Measurements from ENCODE around the gene SLC13A3.

DNA sequence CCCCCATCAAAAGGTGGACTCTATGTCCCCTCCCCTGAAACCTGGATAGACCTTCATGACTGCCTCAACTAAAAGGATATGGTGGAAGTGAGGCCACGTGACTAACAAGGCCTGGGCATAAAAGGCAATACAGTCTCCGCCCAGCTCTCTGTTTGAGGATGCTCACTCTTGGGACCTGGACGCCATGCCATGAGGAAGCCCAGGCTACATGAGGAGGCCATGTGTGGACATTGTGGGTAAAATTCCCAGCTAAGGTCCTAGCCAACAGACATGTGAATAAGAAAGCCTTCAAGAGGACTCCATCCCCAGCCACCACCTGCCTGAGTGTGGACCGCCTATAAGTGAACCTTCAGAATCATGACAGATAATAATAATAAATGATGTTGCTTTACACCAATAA, 130.7 kb downstream of the SLC13A3 start:
- TF ChIP-seq, protein P1, sequence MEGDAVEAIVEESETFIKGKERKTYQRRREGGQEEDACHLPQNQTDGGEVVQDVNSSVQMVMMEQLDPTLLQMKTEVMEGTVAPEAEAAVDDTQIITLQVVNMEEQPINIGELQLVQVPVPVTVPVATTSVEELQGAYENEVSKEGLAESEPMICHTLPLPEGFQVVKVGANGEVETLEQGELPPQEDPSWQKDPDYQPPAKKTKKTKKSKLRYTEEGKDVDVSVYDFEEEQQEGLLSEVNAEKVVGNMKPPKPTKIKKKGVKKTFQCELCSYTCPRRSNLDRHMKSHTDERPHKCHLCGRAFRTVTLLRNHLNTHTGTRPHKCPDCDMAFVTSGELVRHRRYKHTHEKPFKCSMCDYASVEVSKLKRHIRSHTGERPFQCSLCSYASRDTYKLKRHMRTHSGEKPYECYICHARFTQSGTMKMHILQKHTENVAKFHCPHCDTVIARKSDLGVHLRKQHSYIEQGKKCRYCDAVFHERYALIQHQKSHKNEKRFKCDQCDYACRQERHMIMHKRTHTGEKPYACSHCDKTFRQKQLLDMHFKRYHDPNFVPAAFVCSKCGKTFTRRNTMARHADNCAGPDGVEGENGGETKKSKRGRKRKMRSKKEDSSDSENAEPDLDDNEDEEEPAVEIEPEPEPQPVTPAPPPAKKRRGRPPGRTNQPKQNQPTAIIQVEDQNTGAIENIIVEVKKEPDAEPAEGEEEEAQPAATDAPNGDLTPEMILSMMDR (conservative IDR thresholded peaks at IDR 0.05; ENCODE audit: low read depth, low read length) = no peak
- TF ChIP-seq CEBPB (IDR thresholded peaks at IDR 0.05; ENCODE audit: low read depth, low read length) (no peak), POLR2A (IDR thresholded peaks at IDR 0.05; ENCODE audit: low read depth, low read length) (no peak), RCOR1 (IDR thresholded peaks at IDR 0.05; ENCODE audit: insufficient replicate concordance, low read length) (no peak), CHD1 (IDR thresholded peaks at IDR 0.05; ENCODE audit: low read depth, low read length) (no peak), RAD21 (IDR thresholded peaks at IDR 0.05; ENCODE audit: low read length) (no peak), SMC3 (IDR thresholded peaks at IDR 0.05; ENCODE audit: low read depth, low read length) (no peak), MXI1 (IDR thresholded peaks at IDR 0.05; ENCODE audit: borderline replicate concordance, low read depth, low read length) (no peak), BHLHE40 (IDR thresholded peaks at IDR 0.05; ENCODE audit: low read depth, low read length) (no peak), FOS (IDR thresholded peaks at IDR 0.05; ENCODE audit: low read depth, low read length) (no peak)
- TF ChIP-seq, protein P2, sequence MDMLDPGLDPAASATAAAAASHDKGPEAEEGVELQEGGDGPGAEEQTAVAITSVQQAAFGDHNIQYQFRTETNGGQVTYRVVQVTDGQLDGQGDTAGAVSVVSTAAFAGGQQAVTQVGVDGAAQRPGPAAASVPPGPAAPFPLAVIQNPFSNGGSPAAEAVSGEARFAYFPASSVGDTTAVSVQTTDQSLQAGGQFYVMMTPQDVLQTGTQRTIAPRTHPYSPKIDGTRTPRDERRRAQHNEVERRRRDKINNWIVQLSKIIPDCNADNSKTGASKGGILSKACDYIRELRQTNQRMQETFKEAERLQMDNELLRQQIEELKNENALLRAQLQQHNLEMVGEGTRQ (IDR thresholded peaks at IDR 0.05; ENCODE audit: low read depth, low read length) = no peak
- TF ChIP-seq, protein P3, sequence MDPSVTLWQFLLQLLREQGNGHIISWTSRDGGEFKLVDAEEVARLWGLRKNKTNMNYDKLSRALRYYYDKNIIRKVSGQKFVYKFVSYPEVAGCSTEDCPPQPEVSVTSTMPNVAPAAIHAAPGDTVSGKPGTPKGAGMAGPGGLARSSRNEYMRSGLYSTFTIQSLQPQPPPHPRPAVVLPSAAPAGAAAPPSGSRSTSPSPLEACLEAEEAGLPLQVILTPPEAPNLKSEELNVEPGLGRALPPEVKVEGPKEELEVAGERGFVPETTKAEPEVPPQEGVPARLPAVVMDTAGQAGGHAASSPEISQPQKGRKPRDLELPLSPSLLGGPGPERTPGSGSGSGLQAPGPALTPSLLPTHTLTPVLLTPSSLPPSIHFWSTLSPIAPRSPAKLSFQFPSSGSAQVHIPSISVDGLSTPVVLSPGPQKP (IDR thresholded peaks at IDR 0.05; ENCODE audit: borderline replicate concordance, low read depth, low read length) = no peak
